Activated T-cell treated with anti-CD3 and anti-CD28 coated beads, Interleukin-2, amount 50 U/mL, for 48 hours (primary cell): ENCODE data around the gene ECT2.
"Not testable (repeated sequence)": the region's sequence is repeated elsewhere in the genome, so short reads cannot be mapped to it uniquely, and the experiment has no call there.

Source experiments
- DNase-seq, 2 experiments: peaks; one replicate each; pipeline ENCODE4 v3.0.0-alpha.2; 2020

Gene ECT2

GRCh38 chr3:172739462-172739861 lies 11.1 kb upstream of the ECT2 start:
- no peak for DNase-seq

GRCh38 chr3:172746475-172746874 lies 4.1 kb upstream of the ECT2 start:
- DNase-seq: no peak

- DNase-seq: no peak
Observed at GRCh38 chr3:172749230-172749965, 1.1 kb upstream of the ECT2 start.

- no peak for DNase-seq
Observed at GRCh38 chr3:172750069-172750367, 508 bp upstream of the ECT2 start.

- DNase-seq: no peak
Observed at GRCh38 chr3:172751175-172751704, 714 bp downstream of the ECT2 start.

GRCh38 chr3:172752651-172753050 lies 2.1 kb downstream of the ECT2 start:
- no peak for DNase-seq

GRCh38 chr3:172753125-172753524 lies 2.6 kb downstream of the ECT2 start:
- no peak for DNase-seq

- DNase-seq: not testable (repeated sequence)
Observed at GRCh38 chr3:172760416-172760815, 9.9 kb downstream of the ECT2 start.

- DNase-seq: no peak
Observed at GRCh38 chr3:172766241-172766640, 15.7 kb downstream of the ECT2 start.

GRCh38 chr3:172766718-172767405 lies 16.3 kb downstream of the ECT2 start:
- no peak for DNase-seq

GRCh38 chr3:172770382-172770781 lies 19.9 kb downstream of the ECT2 start:
- DNase-seq: no peak

- no peak for DNase-seq
Observed at GRCh38 chr3:172771672-172772071, 21.1 kb downstream of the ECT2 start.

- DNase-seq: no peak
Observed at GRCh38 chr3:172776049-172776717, 25.7 kb downstream of the ECT2 start.

- no peak for DNase-seq
Observed at GRCh38 chr3:172777901-172778300, 27.4 kb downstream of the ECT2 start.

GRCh38 chr3:172782235-172782634 lies 31.7 kb downstream of the ECT2 start:
- no peak for DNase-seq

GRCh38 chr3:172786036-172786435 lies 35.5 kb downstream of the ECT2 start:
- DNase-seq: no peak

GRCh38 chr3:172787019-172787418 lies 36.5 kb downstream of the ECT2 start:
- DNase-seq: no peak

- no peak for DNase-seq
Observed at GRCh38 chr3:172787746-172788145, 37.2 kb downstream of the ECT2 start.

GRCh38 chr3:172799246-172799645 lies 48.7 kb downstream of the ECT2 start:
- no peak for DNase-seq

GRCh38 chr3:172800156-172800555 lies 49.6 kb downstream of the ECT2 start:
- no peak for DNase-seq

- DNase-seq: no peak
Observed at GRCh38 chr3:172803489-172803888, 53.0 kb downstream of the ECT2 start.

- DNase-seq: no peak
Observed at GRCh38 chr3:172804323-172804722, 53.8 kb downstream of the ECT2 start.

GRCh38 chr3:172808969-172809546 lies 58.5 kb downstream of the ECT2 start:
- DNase-seq: no peak

- DNase-seq: no peak
Observed at GRCh38 chr3:172811099-172811498, 60.6 kb downstream of the ECT2 start.
